HL-60 (cell line): ENCODE data around the gene MAP3K8.

Experiments
- GABPA ChIP-seq: IDR thresholded peaks from 2 replicates; pipeline ENCODE4 v1.6.1; 2012; ENCODE audit warnings: low read depth
- POLR2AphosphoS5 ChIP-seq: IDR thresholded peaks from 2 replicates; pipeline ENCODE4 v1.6.1; 2012; ENCODE audit warnings: low read depth
- SPI1 ChIP-seq: IDR thresholded peaks from 2 replicates; pipeline ENCODE4 v1.6.1; 2012; ENCODE audit warnings: low read depth, mild to moderate bottlenecking, borderline replicate concordance
- TF ChIP-seq, protein P1 (sequence below): IDR thresholded peaks from one replicate; pipeline ENCODE4 v1.5.1; 2011; ENCODE audit warnings: low read length, control low read depth, inconsistent platforms; ENCODE audit not compliant: insufficient read depth
- TF ChIP-seq, protein P2 (sequence below): IDR thresholded peaks from 2 replicates; pipeline ENCODE4 v1.6.1; 2012; ENCODE audit warnings: low read depth; ENCODE audit not compliant: insufficient replicate concordance

DNA sequence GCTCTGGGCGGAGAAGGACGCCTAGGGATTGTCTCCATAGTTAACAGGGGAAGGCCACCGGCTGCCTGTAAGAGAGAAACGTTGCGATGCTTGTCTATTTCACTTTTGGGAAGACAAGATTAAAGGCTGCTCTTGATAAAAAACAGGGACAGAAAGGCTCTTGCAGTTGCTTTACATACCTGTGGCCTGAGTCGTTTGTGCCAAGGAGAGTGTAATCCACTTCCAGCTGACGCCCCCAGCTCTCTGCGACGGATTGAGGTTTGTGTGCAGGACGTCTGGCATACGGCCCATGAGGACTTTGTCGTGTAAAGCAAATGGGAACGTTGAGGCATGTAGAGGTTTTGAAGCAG, 1.1 kb downstream of the MAP3K8 start:
- no peak for TF ChIP-seq POLR2AphosphoS5
- TF ChIP-seq, protein P1, sequence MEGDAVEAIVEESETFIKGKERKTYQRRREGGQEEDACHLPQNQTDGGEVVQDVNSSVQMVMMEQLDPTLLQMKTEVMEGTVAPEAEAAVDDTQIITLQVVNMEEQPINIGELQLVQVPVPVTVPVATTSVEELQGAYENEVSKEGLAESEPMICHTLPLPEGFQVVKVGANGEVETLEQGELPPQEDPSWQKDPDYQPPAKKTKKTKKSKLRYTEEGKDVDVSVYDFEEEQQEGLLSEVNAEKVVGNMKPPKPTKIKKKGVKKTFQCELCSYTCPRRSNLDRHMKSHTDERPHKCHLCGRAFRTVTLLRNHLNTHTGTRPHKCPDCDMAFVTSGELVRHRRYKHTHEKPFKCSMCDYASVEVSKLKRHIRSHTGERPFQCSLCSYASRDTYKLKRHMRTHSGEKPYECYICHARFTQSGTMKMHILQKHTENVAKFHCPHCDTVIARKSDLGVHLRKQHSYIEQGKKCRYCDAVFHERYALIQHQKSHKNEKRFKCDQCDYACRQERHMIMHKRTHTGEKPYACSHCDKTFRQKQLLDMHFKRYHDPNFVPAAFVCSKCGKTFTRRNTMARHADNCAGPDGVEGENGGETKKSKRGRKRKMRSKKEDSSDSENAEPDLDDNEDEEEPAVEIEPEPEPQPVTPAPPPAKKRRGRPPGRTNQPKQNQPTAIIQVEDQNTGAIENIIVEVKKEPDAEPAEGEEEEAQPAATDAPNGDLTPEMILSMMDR: no peak
- TF ChIP-seq, protein P2, sequence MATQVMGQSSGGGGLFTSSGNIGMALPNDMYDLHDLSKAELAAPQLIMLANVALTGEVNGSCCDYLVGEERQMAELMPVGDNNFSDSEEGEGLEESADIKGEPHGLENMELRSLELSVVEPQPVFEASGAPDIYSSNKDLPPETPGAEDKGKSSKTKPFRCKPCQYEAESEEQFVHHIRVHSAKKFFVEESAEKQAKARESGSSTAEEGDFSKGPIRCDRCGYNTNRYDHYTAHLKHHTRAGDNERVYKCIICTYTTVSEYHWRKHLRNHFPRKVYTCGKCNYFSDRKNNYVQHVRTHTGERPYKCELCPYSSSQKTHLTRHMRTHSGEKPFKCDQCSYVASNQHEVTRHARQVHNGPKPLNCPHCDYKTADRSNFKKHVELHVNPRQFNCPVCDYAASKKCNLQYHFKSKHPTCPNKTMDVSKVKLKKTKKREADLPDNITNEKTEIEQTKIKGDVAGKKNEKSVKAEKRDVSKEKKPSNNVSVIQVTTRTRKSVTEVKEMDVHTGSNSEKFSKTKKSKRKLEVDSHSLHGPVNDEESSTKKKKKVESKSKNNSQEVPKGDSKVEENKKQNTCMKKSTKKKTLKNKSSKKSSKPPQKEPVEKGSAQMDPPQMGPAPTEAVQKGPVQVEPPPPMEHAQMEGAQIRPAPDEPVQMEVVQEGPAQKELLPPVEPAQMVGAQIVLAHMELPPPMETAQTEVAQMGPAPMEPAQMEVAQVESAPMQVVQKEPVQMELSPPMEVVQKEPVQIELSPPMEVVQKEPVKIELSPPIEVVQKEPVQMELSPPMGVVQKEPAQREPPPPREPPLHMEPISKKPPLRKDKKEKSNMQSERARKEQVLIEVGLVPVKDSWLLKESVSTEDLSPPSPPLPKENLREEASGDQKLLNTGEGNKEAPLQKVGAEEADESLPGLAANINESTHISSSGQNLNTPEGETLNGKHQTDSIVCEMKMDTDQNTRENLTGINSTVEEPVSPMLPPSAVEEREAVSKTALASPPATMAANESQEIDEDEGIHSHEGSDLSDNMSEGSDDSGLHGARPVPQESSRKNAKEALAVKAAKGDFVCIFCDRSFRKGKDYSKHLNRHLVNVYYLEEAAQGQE: no peak
- no peak for TF ChIP-seq GABPA
- TF ChIP-seq SPI1: no peak
